Retinal pigment epithelial cell (primary cell): Measurements from ENCODE around the gene MEGF9.
"Not testable (repeated sequence)": the region's sequence is repeated elsewhere in the genome, so short reads cannot be mapped to it uniquely, and the experiment has no call there.

Experiments
- DNase-seq: peaks from one replicate; pipeline ENCODE4 v3.0.0-alpha.2; 2010; ENCODE audit warnings: low read depth
- H3K4me3 ChIP-seq: 2 replicates; pipeline ENCODE4 v1.5.1; 2011; ENCODE audit warnings: mild to moderate bottlenecking, low read length, control low read depth, moderate library complexity
- TF ChIP-seq, protein P1 (sequence below): conservative IDR thresholded peaks from 2 replicates; pipeline ENCODE4 v1.5.1; 2011; ENCODE audit warnings: low read depth, low read length, control low read depth, inconsistent platforms

Gene MEGF9

DNA sequence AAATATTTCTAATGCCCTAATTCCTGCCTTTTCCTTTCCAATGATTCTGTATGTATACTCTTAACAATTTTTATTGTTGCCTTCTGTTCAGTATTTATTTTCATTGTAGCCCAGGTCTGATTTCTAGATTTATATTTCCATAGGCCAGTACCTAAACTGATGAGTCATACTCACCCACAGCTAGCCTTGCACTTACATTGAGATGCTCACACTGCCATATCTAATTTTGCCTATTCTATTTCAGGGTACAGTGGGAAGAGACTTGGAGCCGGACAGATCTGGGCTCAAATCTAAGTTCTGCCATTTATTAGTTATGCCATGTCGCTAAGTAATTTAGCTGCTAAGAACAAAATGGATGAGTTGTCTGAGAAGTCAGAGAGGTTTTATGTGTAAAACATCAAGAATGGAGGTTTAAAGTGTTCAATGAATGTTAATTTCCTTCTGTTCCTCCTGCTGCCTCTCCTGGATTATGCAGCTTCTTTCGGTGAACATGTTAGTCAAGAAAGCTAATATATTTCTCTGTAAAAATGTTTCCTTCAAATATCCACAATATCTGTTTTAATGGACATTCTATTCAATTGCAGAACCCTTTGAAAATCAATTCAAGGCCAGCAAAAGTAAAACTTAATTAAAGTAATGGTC is 72.0 kb downstream of the MEGF9 start:
- no peak for DNase-seq
- no peak overlapping the region for H3K4me3 ChIP-seq
- TF ChIP-seq, protein P1, sequence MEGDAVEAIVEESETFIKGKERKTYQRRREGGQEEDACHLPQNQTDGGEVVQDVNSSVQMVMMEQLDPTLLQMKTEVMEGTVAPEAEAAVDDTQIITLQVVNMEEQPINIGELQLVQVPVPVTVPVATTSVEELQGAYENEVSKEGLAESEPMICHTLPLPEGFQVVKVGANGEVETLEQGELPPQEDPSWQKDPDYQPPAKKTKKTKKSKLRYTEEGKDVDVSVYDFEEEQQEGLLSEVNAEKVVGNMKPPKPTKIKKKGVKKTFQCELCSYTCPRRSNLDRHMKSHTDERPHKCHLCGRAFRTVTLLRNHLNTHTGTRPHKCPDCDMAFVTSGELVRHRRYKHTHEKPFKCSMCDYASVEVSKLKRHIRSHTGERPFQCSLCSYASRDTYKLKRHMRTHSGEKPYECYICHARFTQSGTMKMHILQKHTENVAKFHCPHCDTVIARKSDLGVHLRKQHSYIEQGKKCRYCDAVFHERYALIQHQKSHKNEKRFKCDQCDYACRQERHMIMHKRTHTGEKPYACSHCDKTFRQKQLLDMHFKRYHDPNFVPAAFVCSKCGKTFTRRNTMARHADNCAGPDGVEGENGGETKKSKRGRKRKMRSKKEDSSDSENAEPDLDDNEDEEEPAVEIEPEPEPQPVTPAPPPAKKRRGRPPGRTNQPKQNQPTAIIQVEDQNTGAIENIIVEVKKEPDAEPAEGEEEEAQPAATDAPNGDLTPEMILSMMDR, result no peak

DNA sequence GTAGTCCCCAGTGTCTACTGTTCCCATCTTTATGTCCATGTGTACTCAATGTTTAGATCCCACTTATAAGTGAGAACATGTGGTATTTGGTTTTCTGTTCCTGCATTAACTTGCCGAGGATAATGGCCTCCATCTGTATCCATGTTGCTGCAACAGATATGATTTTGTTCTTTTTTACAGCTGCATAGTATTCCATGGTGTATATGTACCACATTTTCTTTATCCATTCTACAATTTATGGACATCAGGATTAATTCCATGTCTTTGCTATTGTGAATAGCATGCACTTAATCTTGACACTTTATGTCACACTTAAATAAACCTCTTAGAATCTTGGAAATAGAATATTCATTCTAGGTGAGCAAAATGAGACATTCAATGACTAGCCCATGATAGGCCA is 73.4 kb downstream of the MEGF9 start:
- DNase-seq, H3K4me3 ChIP-seq: not testable (repeated sequence)

DNA sequence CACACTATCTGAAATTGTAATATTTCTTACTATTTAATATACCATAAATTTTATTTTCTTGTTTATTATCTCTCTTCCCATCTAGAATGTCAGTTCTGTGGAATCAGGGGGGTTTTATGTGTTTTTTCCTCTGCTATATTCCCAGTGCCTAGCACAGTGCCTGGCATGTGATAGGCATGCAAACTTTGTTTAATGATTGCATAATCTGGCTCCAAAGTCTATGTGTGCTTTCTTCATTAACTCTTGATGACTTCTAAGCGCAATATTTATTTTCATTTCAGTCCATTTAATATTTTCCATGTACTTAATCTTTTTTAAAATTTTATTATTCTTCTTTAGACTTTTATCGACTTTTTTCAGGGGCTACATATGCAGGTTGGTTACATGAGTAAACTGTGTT is 73.9 kb downstream of the MEGF9 start:
- no peak overlapping the region for H3K4me3 ChIP-seq
- TF ChIP-seq, protein P1, result no peak
- no peak for DNase-seq

DNA sequence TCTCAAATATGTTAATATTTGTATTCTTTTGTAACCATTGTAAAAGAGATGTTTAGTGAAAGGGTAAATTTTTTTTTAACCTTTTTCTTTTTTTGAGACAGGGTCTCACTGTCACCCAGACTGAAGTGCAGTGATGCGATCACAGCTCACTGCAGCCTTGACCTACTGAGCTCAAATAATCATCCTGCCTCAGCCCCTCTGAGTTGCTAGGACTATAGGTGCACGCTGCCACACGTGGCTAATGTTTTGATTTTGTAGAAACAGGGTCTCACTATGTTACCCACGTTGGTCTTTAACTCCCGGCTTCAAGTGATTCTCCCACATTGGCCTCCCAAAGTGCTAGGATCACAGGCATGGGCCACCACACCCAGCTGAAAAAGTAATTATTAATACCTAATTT is 76.4 kb downstream of the MEGF9 start:
- DNase-seq, result no peak
- TF ChIP-seq, protein P1, result no peak

DNA sequence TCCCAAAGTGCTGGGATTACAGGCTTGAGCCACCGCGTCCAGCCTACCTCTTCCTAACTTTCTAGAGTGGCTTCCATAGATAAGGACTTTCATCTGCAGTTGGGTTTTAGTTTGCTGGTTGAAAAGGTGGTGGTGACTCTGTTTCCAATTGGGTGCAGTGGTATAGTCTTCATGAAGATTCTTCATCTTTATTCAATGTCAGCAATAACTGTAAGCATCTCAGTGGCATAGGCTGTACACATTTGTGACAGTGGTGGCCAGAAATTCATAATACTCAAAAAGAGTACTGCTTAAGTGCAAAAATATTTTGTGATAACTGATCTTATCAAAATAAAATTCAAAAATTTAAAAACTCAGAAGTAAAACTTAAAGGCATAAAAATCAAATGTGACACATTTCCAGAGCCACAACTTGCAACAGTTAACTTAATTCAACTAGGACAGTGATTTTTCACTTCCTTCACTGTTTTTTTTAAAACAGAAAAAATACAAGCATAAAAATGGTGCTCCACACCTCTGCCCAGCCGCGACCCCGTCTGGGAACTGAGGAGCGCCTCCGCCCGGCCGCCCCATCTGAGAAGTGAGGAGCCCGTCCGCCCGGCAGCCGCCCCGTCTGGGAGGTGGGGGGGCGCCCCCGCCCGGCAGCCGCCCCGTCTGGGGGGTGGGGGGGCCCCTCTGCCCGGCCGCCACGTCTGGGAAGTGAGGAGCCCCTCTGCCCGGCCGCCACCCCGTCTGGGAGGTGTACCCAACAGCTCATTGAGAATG is 77.9 kb downstream of the MEGF9 start:
- no peak for DNase-seq
- TF ChIP-seq, protein P1, result no peak
- no peak overlapping the region for H3K4me3 ChIP-seq

More for the DNA sequence above, 76.4 kb downstream of the MEGF9 start:
- no peak overlapping the region for H3K4me3 ChIP-seq

DNA sequence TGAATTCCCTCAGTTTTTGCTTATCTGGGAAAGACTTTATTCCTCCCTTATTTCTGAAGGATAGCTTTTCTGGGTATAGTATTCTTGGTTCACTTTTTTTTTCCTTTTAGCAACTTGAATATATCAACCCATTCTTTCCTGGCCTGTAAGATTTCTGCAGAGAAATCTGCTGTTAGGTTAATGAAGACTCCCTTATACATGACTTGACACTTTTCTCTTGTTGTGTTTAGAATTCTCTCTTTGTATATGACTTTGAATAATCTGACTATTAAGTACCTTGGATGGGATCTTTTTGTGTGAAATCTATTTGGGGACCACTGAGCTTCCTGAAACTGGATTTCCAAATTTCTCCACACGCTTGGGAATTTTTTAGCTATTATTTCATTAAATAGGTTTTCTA is 79.3 kb downstream of the MEGF9 start:
- no peak overlapping the region for H3K4me3 ChIP-seq
- DNase-seq, result no peak
- TF ChIP-seq, protein P1, result no peak

DNA sequence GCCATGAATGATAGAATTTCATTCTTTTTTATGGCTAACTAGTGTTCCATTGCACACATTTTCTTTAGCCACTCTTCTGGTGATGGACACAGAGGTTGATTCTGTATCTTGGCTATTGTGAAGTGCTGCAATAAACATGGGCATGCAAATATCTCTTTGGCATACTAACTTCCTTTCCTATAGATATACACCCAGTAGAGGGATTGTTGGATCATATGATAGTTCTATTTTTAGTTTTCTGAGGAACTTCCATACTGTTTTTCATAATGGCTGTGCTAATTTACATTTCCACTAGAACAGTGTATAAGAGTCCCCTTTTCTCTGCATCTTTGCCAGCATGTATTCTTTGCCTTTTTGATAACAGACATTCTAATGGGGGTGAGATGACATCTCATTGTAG is 83.9 kb downstream of the MEGF9 start:
- TF ChIP-seq, protein P1, result no peak
- DNase-seq, result no peak
- H3K4me3 ChIP-seq, result no peak overlapping the region

DNA sequence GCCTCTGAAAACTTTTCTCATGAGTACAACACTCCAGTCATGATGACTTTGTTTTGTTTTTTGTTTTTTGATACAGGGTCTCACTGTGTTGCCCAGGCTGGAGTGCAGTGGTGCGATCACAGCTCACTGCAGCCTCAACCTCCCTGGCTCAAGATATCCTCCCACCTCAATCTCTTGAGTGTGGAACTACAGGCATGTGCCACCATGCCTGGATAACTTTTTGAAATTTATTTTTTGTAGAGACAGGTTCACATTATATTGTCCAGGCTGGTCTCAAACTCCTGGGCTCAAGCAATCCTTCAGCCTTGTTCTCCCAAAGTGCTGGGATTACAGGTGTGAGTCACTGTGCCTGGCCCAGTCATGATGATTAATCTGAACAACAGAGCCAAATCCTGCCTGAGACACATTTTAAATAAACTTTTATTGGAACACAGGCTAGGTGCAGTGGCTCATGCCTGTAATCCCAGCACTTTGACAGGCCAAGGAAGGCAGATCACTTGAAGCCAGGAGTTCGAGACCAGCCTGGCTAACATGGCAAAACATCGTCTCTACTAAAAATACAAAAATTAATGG is 85.3 kb downstream of the MEGF9 start:
- not testable (repeated sequence) for DNase-seq, H3K4me3 ChIP-seq
